ENCODE measurements around the gene GALNTL6. TPM values are rescaled to one million over a fixed set of nuclear protein-coding genes. Genes with fewer than 3 reads are reported as not detected.

The GALNTL6 gene
- total RNA-seq, 6 donors from 2014 or later: 0.26 to 18.9 TPM; not detected in 4

- Histone ChIP-seq H3K36me3 (no peaks in the 10 kb centered on the region), H3K9me3 (no peaks in the 10 kb centered on the region), H3K4me3 (no peak overlapping the region), H3K27ac (no peak overlapping the region), H3K27me3 (no peaks in the 10 kb centered on the region), H3K4me1 (no peaks in the 10 kb centered on the region)
- no peak for DNase-seq
- no peak for ATAC-seq (ENCODE audit: low FRiP score in 2 of 2)
- TF ChIP-seq POLR2AphosphoS5 (IDR thresholded peaks at IDR 0.05) (no peak), POLR2A (IDR thresholded peaks at IDR 0.05) (no peak), EP300 (IDR thresholded peaks at IDR 0.05) (no peak)
- TF ChIP-seq, protein P1, sequence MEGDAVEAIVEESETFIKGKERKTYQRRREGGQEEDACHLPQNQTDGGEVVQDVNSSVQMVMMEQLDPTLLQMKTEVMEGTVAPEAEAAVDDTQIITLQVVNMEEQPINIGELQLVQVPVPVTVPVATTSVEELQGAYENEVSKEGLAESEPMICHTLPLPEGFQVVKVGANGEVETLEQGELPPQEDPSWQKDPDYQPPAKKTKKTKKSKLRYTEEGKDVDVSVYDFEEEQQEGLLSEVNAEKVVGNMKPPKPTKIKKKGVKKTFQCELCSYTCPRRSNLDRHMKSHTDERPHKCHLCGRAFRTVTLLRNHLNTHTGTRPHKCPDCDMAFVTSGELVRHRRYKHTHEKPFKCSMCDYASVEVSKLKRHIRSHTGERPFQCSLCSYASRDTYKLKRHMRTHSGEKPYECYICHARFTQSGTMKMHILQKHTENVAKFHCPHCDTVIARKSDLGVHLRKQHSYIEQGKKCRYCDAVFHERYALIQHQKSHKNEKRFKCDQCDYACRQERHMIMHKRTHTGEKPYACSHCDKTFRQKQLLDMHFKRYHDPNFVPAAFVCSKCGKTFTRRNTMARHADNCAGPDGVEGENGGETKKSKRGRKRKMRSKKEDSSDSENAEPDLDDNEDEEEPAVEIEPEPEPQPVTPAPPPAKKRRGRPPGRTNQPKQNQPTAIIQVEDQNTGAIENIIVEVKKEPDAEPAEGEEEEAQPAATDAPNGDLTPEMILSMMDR (IDR thresholded peaks at IDR 0.05): no peak
Observed at GRCh38 chr4:172109466-172109865, 296.3 kb downstream of the GALNTL6 start.

DNA sequence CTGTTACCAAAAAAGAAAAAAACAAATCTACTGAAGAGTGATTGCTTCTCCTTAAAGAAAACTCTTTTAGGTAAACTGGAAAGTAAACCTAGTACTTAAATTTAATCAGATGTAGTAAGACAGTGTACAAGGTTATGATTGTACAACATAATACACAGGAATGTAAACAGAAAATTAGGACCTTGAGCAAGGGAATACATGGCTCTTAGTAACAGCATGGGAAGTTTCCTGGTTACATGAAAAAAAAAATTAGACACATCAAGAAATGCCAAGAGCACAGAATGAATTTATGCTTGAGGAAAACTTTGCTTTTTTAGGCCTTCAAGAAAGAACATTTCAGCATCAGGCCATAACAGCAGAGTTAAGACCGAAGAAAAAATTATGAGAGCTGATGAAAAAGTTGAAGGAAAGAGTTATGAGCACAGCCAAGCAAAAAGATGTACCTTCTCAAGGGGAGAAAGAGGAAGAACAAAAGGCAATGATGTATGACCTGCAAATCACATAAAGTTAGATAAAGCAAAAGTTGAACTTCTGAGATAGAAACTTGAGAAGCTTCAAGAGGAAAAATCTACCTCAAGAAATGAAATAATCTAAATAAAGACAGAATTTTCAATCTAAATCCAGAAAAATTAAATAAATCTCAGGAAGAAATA, 311.6 kb downstream of the GALNTL6 start:
- H3K9me3 ChIP-seq: no peaks in the 10 kb centered on the region
- no peak for ATAC-seq (ENCODE audit: low FRiP score in 2 of 2)
- H3K36me3 ChIP-seq: no peaks in the 10 kb centered on the region
- H3K27ac ChIP-seq: no peak overlapping the region
- TF ChIP-seq, protein P1 (IDR thresholded peaks at IDR 0.05): no peak
- TF ChIP-seq POLR2AphosphoS5 (IDR thresholded peaks at IDR 0.05) (no peak), EP300 (IDR thresholded peaks at IDR 0.05) (no peak), POLR2A (IDR thresholded peaks at IDR 0.05) (no peak)
- DNase-seq: no peak
- 71% methylated on average over 1 of the region's 1 CpG for whole genome bisulfite sequencing, 2 donors
- H3K4me1 ChIP-seq: no peaks in the 10 kb centered on the region
- no peak overlapping the region for H3K4me3 ChIP-seq
- H3K27me3 ChIP-seq: no peaks in the 10 kb centered on the region

DNA sequence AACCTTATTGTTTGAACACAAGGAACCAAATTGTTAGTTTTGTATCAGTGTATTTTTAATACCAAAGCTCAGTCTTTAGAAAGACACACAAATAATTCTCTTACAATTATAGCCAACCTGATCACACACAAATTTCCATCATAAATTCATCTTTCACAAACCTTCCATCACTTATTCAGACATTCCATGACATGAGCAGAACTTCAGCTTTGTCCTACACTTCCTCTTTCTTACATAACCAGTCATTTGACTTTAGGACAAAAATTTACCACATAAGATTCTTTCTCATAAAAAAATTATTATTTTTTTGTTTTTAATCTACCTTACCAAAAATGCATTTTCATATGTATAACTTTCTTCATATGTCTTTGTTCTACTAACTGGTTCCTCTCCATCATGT, 312.2 kb downstream of the GALNTL6 start:
- no peak for TF ChIP-seq EP300 (IDR thresholded peaks at IDR 0.05)
- TF ChIP-seq, protein P1 (IDR thresholded peaks at IDR 0.05): no peak

DNA sequence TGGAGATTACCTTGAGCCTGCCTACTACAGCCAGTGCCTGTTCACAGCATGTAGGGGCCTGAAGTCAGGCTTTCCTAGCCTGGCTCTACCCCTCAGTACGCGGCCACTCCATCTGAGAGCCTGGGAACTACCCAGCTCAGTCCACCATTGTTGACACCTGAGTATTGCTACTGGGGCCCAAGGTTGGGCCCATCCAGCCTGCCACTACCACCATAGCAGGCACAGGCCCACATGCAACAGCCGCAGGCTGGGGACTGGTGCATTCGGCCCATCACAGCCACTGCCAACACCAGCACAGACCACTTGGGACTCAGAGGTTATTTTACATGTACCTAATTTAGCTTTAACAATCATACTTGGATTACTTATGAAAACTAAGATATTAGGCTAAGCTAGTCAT, 314.0 kb downstream of the GALNTL6 start:
- H3K27me3 ChIP-seq: no peaks in the 10 kb centered on the region
- H3K36me3 ChIP-seq: no peaks in the 10 kb centered on the region
- WGBS, 2 donors: 94 to 100% methylated on average over 4 of the region's 4 CpGs
- no peak overlapping the region for H3K27ac ChIP-seq
- DNase-seq: peak in 1 of 2 donors; percentile 33
- no peak overlapping the region for H3K4me3 ChIP-seq
- peak in 1 of 2 donors; percentile 59 for ATAC-seq (ENCODE audit: low FRiP score in 2 of 2)
- TF ChIP-seq POLR2A (IDR thresholded peaks at IDR 0.05) (no peak), POLR2AphosphoS5 (IDR thresholded peaks at IDR 0.05) (no peak), EP300 (IDR thresholded peaks at IDR 0.05) (no peak)
- TF ChIP-seq, protein P1 (IDR thresholded peaks at IDR 0.05): no peak
- H3K9me3 ChIP-seq: no peaks in the 10 kb centered on the region
- H3K4me1 ChIP-seq: no peaks in the 10 kb centered on the region

More for the DNA sequence above, 312.2 kb downstream of the GALNTL6 start:
- no peak for DNase-seq
- Histone ChIP-seq H3K9me3 (no peaks in the 10 kb centered on the region), H3K27ac (no peak overlapping the region), H3K4me3 (no peak overlapping the region), H3K27me3 (no peaks in the 10 kb centered on the region), H3K4me1 (no peaks in the 10 kb centered on the region), H3K36me3 (no peaks in the 10 kb centered on the region)
- no peak for ATAC-seq (ENCODE audit: low FRiP score in 2 of 2)

DNA sequence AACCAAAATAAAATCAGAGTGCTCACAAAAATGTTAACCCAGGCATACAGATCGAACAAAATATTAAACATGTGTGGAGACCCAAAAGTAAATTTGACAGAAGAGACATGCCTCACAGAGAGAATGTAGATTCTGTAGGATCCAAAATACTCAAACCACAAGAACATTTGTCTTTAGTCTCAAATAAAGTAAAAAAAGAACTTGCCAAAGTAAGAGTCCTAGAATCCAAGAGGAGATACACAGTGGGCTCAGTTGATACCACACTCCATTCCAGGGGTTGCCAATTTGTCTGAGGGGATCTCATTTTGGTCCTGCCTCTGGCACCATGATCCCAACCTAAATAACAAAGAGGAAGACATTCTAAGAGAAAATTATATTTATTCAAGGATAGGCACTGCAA, 316.4 kb downstream of the GALNTL6 start:
- ATAC-seq (ENCODE audit: low FRiP score in 2 of 2) (no peak), DNase-seq (no peak)
- Histone ChIP-seq H3K9me3 (no peaks in the 10 kb centered on the region), H3K27ac (no peak overlapping the region), H3K27me3 (no peaks in the 10 kb centered on the region), H3K36me3 (no peaks in the 10 kb centered on the region), H3K4me1 (no peaks in the 10 kb centered on the region), H3K4me3 (no peak overlapping the region)
- TF ChIP-seq, protein P1 (IDR thresholded peaks at IDR 0.05): no peak
- TF ChIP-seq POLR2AphosphoS5 (IDR thresholded peaks at IDR 0.05): no peak
- no peak for TF ChIP-seq EP300 (IDR thresholded peaks at IDR 0.05)
- TF ChIP-seq POLR2A (IDR thresholded peaks at IDR 0.05): no peak
- 86 to 95% methylated on average over 1 of the region's 1 CpG for WGBS, 2 donors
